GM11168 (cell line): ENCODE data around the gene ITPRIP.

Experiments used
- in situ Hi-C: fragments of 300-500 bp; cut with MboI; formaldehyde crosslinking; loops from one replicate; pipeline ENCODE4 v1.12.0; 2022; ENCODE audit warnings: low sequenced_read_pairs; ENCODE audit not compliant: unreplicated experiment

ITPRIP gene

GRCh38 chr10:104311184-104311720 is 27.0 kb downstream of the ITPRIP start:
- in situ Hi-C loops, result no loop called here

GRCh38 chr10:104309980-104310978 is 28.0 kb downstream of the ITPRIP start:
- in situ Hi-C loops, result no loop called here

- in situ Hi-C loops, result no loop called here
These were observed 29.8 kb downstream of the ITPRIP start for GRCh38 chr10:104308439-104308903.

GRCh38 chr10:104307576-104308438 is 30.5 kb downstream of the ITPRIP start:
- in situ Hi-C loops, result no loop called here

- in situ Hi-C loops, result no loop called here
These were observed 31.4 kb downstream of the ITPRIP start for GRCh38 chr10:104306897-104307296.

GRCh38 chr10:104304927-104305326 is 33.3 kb downstream of the ITPRIP start:
- in situ Hi-C loops, result loop anchor here (5.0 kb wide), 1 partner anchor 42 kb away; no protein-coding TSS in a partner anchor

- in situ Hi-C loops, result loop anchor here (5.0 kb wide), 1 partner anchor 43 kb away; no protein-coding TSS in a partner anchor
These were observed 33.9 kb downstream of the ITPRIP start for GRCh38 chr10:104304356-104304745.

GRCh38 chr10:104303594-104304355 is 34.5 kb downstream of the ITPRIP start:
- in situ Hi-C loops, result loop anchor here (5.0 kb wide), 1 partner anchor 44 kb away; no protein-coding TSS in a partner anchor

GRCh38 chr10:104301907-104302690 is 36.2 kb downstream of the ITPRIP start:
- in situ Hi-C loops, result loop anchor here (5.0 kb wide), 1 partner anchor 45 kb away; no protein-coding TSS in a partner anchor

GRCh38 chr10:104300736-104301292 is 37.5 kb downstream of the ITPRIP start:
- in situ Hi-C loops, result loop anchor here (5.0 kb wide), 1 partner anchor 46 kb away; no protein-coding TSS in a partner anchor

GRCh38 chr10:104300002-104300735 is 38.1 kb downstream of the ITPRIP start:
- in situ Hi-C loops, result loop anchor here (5.0 kb wide), 1 partner anchor 47 kb away; no protein-coding TSS in a partner anchor

GRCh38 chr10:104299031-104299904 is 39.0 kb downstream of the ITPRIP start:
- in situ Hi-C loops, result no loop called here

- in situ Hi-C loops, result no loop called here
These were observed 40.3 kb downstream of the ITPRIP start for GRCh38 chr10:104297697-104298660.

GRCh38 chr10:104296687-104297436 is 41.4 kb downstream of the ITPRIP start:
- in situ Hi-C loops, result no loop called here

- in situ Hi-C loops, result no loop called here
These were observed 44.4 kb downstream of the ITPRIP start for GRCh38 chr10:104293781-104294321.
